Measurements from ENCODE around the gene UCK2.

The UCK2 gene

GRCh38 chr1:165905853-165906252, 78.4 kb downstream of the UCK2 start:
- DNase-seq: no peak

- no peak for DNase-seq
These were observed 79.9 kb downstream of the UCK2 start for GRCh38 chr1:165907256-165907857.

GRCh38 chr1:165910764-165911421, 83.5 kb downstream of the UCK2 start:
- no peak for DNase-seq

- DNase-seq: no peak
These were observed 84.3 kb downstream of the UCK2 start for GRCh38 chr1:165911609-165912281.

GRCh38 chr1:165912638-165913037, 85.2 kb downstream of the UCK2 start:
- DNase-seq: no peak

GRCh38 chr1:165914136-165914798, 86.9 kb downstream of the UCK2 start:
- peak; percentile 80 for DNase-seq

- no peak for DNase-seq
These were observed 88.1 kb downstream of the UCK2 start for GRCh38 chr1:165915480-165915879.

- DNase-seq: no peak
These were observed 88.5 kb downstream of the UCK2 start for GRCh38 chr1:165915932-165916348.

- DNase-seq: no peak
These were observed 89.8 kb downstream of the UCK2 start for GRCh38 chr1:165917166-165917565.

GRCh38 chr1:165924117-165924516, 96.7 kb downstream of the UCK2 start:
- DNase-seq: no peak

- no peak for DNase-seq
These were observed 98.2 kb downstream of the UCK2 start for GRCh38 chr1:165925498-165926079.

GRCh38 chr1:165927169-165927568, 99.8 kb downstream of the UCK2 start:
- DNase-seq: no peak

- DNase-seq: peak; percentile 81
These were observed 100.8 kb downstream of the UCK2 start for GRCh38 chr1:165928075-165928731.

- DNase-seq: no peak
These were observed 103.5 kb downstream of the UCK2 start for GRCh38 chr1:165930961-165931360.

GRCh38 chr1:165933446-165934170, 106.2 kb downstream of the UCK2 start:
- DNase-seq: no peak

- no peak for DNase-seq
These were observed 109.1 kb downstream of the UCK2 start for GRCh38 chr1:165936542-165936941.

- no peak for DNase-seq
These were observed 110.4 kb downstream of the UCK2 start for GRCh38 chr1:165937829-165938228.

- no peak for DNase-seq
These were observed 111.4 kb downstream of the UCK2 start for GRCh38 chr1:165938844-165939243.

- DNase-seq: no peak
These were observed 114.1 kb downstream of the UCK2 start for GRCh38 chr1:165941531-165941930.

- no peak for DNase-seq
These were observed 114.6 kb downstream of the UCK2 start for GRCh38 chr1:165942062-165942461.

GRCh38 chr1:165942927-165943597, 115.6 kb downstream of the UCK2 start:
- DNase-seq: peak; percentile 73

GRCh38 chr1:165945911-165946310, 118.5 kb downstream of the UCK2 start:
- no peak for DNase-seq

Measured in DMS53 (cell line).